A549 treated with AZD9567 at 1 μM for 4 hours (cell line): Measurements from ENCODE around the gene FPR3. TPM values are rescaled to one million over a fixed set of nuclear protein-coding genes. Genes with fewer than 3 reads are reported as not detected.

Source experiments
- total RNA-seq: library from RNA; stranded (reverse); fragments of 200-300 nt; extraction: Qiagen RNA extraction; gene quantifications from 5 replicates; pipeline ENCODE4 v1.2.3, GENCODE V29; 2022; ENCODE audit not compliant: insufficient read depth

FPR3 gene
- total RNA-seq, result not detected in 5 replicates

GRCh38 chr19:51794885-51795490 lies at the start of gene FPR3:
Gene FPR3, plus strand, starts transcription at chr19:51795157. Its CDS starts 28,592 bp downstream, at chr19:51823749.

GRCh38 chr19:51751655-51752054 lies 43.3 kb upstream of the FPR3 start, which contains the start of gene FPR1:
Gene FPR1, minus strand, starts transcription at chr19:51751878. Its CDS starts 4,884 bp downstream, at chr19:51746994.

GRCh38 chr19:51760697-51761356 lies 34.1 kb upstream of the FPR3 start, which contains the start of gene FPR2:
Gene FPR2, plus strand, starts transcription at chr19:51761180. Its CDS starts 7,479 bp downstream, at chr19:51768659.

Other genes with a start within 250 kb of the FPR3 start
- gene ZNF175, start 223.9 kb upstream of the FPR3 start, total RNA-seq, result 2.8 to 5.4 TPM (median 4.2 TPM) in 5 replicates
- gene SIGLEC5, start 164.8 kb upstream of the FPR3 start, total RNA-seq, result not detected in 5 replicates
- 0.05 to 0.06 TPM in 2 of 5 replicates, not detected in the others for gene SIGLEC14, start 148.3 kb upstream of the FPR3 start, total RNA-seq
- 7.1 to 14.5 TPM (median 12.9 TPM) in 5 replicates for gene SPACA6, start 101.8 kb upstream of the FPR3 start, total RNA-seq
- gene HAS1, start 71.2 kb upstream of the FPR3 start, total RNA-seq, result not detected in 5 replicates
- gene FPR1, start 43.3 kb upstream of the FPR3 start, total RNA-seq, result 0.05 to 0.11 TPM (median 0.09 TPM) in 4 of 5 replicates, not detected in the other
- gene FPR2, start 34.0 kb upstream of the FPR3 start, total RNA-seq, result not detected in 5 replicates
- gene ZNF577, start 92.8 kb downstream of the FPR3 start, total RNA-seq, result 0.03 to 0.08 TPM (median 0.06 TPM) in 3 of 5 replicates, not detected in the others
- 0.11 to 0.35 TPM (median 0.17 TPM) in 4 of 5 replicates, not detected in the other for gene ZNF649, start 109.9 kb downstream of the FPR3 start, total RNA-seq
- 0.75 to 2.2 TPM (median 1.3 TPM) in 4 of 5 replicates, not detected in the other for gene ZNF613, start 132.3 kb downstream of the FPR3 start, total RNA-seq
- gene ZNF350, start 191.7 kb downstream of the FPR3 start, total RNA-seq, result 3.3 to 8.1 TPM (median 3.9 TPM) in 5 replicates
- gene ZNF615, start 213.1 kb downstream of the FPR3 start, total RNA-seq, result 2.6 to 4.6 TPM (median 4.1 TPM) in 5 replicates
- 2.9 to 4.3 TPM (median 3.4 TPM) in 5 replicates for gene ZNF614, start 233.2 kb downstream of the FPR3 start, total RNA-seq